ENCODE measurements around the gene DLX1.
A peak's percentile ranks its signal among the peaks of the same experiment; 100 is the strongest.

DLX1 gene

GRCh38 chr2:172082944-172083627 is 2.2 kb upstream of the DLX1 start:
- Histone ChIP-seq H3K4me3 (ENCODE audit: low read length) (no peak overlapping the region), H4K20me1 (ENCODE audit: control insufficient read depth, insufficient read depth, low read depth, low read length) (no peaks in the 10 kb centered on the region; the same call in 1 of the 2 replicates), H3K9me2 (replicated peaks; ENCODE audit: control insufficient read depth, low read length) (no peaks in the 10 kb centered on the region), H3K9me3 (ENCODE audit: control insufficient read depth, insufficient read depth, low read length) (no peaks in the 10 kb centered on the region), H3F3A (ENCODE audit: control insufficient read depth, insufficient read depth) (no peaks in the 10 kb centered on the region), H3K4me2 (ENCODE audit: low read length) (no peak overlapping the region), H3K27me3 (ENCODE audit: control insufficient read depth, low read length) (peaks cover 64% of the 10 kb centered on the region), H3K4me1 (ENCODE audit: control insufficient read depth, low read length) (peaks cover 37% of the 10 kb centered on the region), H3K36me3 (ENCODE audit: control insufficient read depth, low read length) (no peaks in the 10 kb centered on the region), H3K27ac (ENCODE audit: low read depth, low read length) (no peak overlapping the region), H3K79me2 (ENCODE audit: control insufficient read depth, low read length) (no peaks in the 10 kb centered on the region)
- TF ChIP-seq CTCF (IDR thresholded peaks at IDR 0.05; ENCODE audit: low read depth, low read length, poor library complexity, severe bottlenecking): no peak
- TF ChIP-seq EZH2phosphoT487 (IDR thresholded peaks at IDR 0.05; ENCODE audit: borderline replicate concordance, low read length): peak; percentile 92; the same call in 1 of the 2 replicates

GRCh38 chr2:172083628-172084394 is 1.5 kb upstream of the DLX1 start:
- TF ChIP-seq CTCF (IDR thresholded peaks at IDR 0.05; ENCODE audit: low read depth, low read length, poor library complexity, severe bottlenecking): no peak
- TF ChIP-seq EZH2phosphoT487 (IDR thresholded peaks at IDR 0.05; ENCODE audit: borderline replicate concordance, low read length): peak; percentile 10; the same call in 1 of the 2 replicates
- Histone ChIP-seq H3K36me3 (ENCODE audit: control insufficient read depth, low read length) (no peaks in the 10 kb centered on the region), H3K4me3 (ENCODE audit: low read length) (peak overlapping the region; percentile 85), H4K20me1 (ENCODE audit: control insufficient read depth, insufficient read depth, low read depth, low read length) (no peaks in the 10 kb centered on the region; the same call in 1 of the 2 replicates), H3K9me2 (replicated peaks; ENCODE audit: control insufficient read depth, low read length) (no peaks in the 10 kb centered on the region), H3K27me3 (ENCODE audit: control insufficient read depth, low read length) (peaks cover 71% of the 10 kb centered on the region), H3F3A (ENCODE audit: control insufficient read depth, insufficient read depth) (no peaks in the 10 kb centered on the region), H3K9me3 (ENCODE audit: control insufficient read depth, insufficient read depth, low read length) (no peaks in the 10 kb centered on the region), H3K4me1 (ENCODE audit: control insufficient read depth, low read length) (peaks cover 37% of the 10 kb centered on the region), H3K27ac (ENCODE audit: low read depth, low read length) (no peak overlapping the region), H3K79me2 (ENCODE audit: control insufficient read depth, low read length) (no peaks in the 10 kb centered on the region), H3K4me2 (ENCODE audit: low read length) (peak overlapping the region; percentile 88)

- Histone ChIP-seq H3K79me2 (ENCODE audit: control insufficient read depth, low read length) (no peaks in the 10 kb centered on the region), H3K4me2 (ENCODE audit: low read length) (peak overlapping the region; percentile 88), H3K4me3 (ENCODE audit: low read length) (peak overlapping the region; percentile 85), H3K9me3 (ENCODE audit: control insufficient read depth, insufficient read depth, low read length) (no peaks in the 10 kb centered on the region), H3K27ac (ENCODE audit: low read depth, low read length) (no peak overlapping the region), H3K4me1 (ENCODE audit: control insufficient read depth, low read length) (peaks cover 37% of the 10 kb centered on the region), H3K9me2 (replicated peaks; ENCODE audit: control insufficient read depth, low read length) (no peaks in the 10 kb centered on the region), H3F3A (ENCODE audit: control insufficient read depth, insufficient read depth) (peaks cover 4% of the 10 kb centered on the region; the same call in 1 of the 2 replicates), H4K20me1 (ENCODE audit: control insufficient read depth, insufficient read depth, low read depth, low read length) (no peaks in the 10 kb centered on the region; the same call in 1 of the 2 replicates), H3K36me3 (ENCODE audit: control insufficient read depth, low read length) (no peaks in the 10 kb centered on the region), H3K27me3 (ENCODE audit: control insufficient read depth, low read length) (peaks cover 72% of the 10 kb centered on the region)
- no peak for TF ChIP-seq CTCF (IDR thresholded peaks at IDR 0.05; ENCODE audit: low read depth, low read length, poor library complexity, severe bottlenecking)
- no peak for TF ChIP-seq EZH2phosphoT487 (IDR thresholded peaks at IDR 0.05; ENCODE audit: borderline replicate concordance, low read length)
These were observed 987 bp upstream of the DLX1 start for GRCh38 chr2:172084395-172084644.

All from DOHH2 (cell line).